ENCODE measurements around the gene GRIN3A.

DNA sequence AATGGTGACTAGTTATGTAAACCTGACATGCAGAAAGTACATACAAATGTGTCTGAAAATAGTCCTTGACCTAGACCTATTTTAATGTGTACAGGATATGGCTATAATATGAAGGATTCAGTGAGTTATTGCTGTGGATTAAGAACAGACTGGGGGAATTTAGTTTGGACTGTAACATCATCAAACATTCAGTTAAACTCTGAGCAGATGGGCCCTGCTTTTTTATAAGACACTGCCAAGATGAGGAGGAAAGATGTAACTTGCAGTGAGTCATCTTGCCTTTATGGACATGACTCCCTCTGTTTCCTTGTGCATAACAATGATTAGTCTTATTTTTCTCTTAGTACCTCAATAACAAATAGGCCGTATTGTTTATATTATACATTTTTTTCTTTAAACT lies 155.9 kb downstream of the GRIN3A start:
- no peak for TF ChIP-seq EP300 (IDR thresholded peaks at IDR 0.05; ENCODE audit: borderline replicate concordance)
- no peak for TF ChIP-seq CREB1 (IDR thresholded peaks at IDR 0.05; ENCODE audit: low read depth)
- TF ChIP-seq FOXM1 (IDR thresholded peaks at IDR 0.05; ENCODE audit: borderline replicate concordance, low read depth): no peak
- no peak for TF ChIP-seq TAF1 (IDR thresholded peaks at IDR 0.05; ENCODE audit: low read depth)
- TF ChIP-seq, protein P1, sequence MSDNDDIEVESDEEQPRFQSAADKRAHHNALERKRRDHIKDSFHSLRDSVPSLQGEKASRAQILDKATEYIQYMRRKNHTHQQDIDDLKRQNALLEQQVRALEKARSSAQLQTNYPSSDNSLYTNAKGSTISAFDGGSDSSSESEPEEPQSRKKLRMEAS (IDR thresholded peaks at IDR 0.05): no peak
- TF ChIP-seq TCF12 (IDR thresholded peaks at IDR 0.05; ENCODE audit: low read depth): no peak
- no peak for TF ChIP-seq REST (IDR thresholded peaks at IDR 0.05; ENCODE audit: low read depth)
- TF ChIP-seq CEBPB (IDR thresholded peaks at IDR 0.05): no peak
- TF ChIP-seq EGR1 (IDR thresholded peaks at IDR 0.05): no peak
- no peak for TF ChIP-seq NFIC (IDR thresholded peaks at IDR 0.05)
- TF ChIP-seq USF1 (IDR thresholded peaks at IDR 0.05): no peak
